K562 (cell line): ENCODE measurements around the gene HES6. TPM values are rescaled to one million over a fixed set of nuclear protein-coding genes. Genes with fewer than 3 reads are reported as not detected.
"Not testable (repeated sequence)": the region's sequence is repeated elsewhere in the genome, so short reads cannot be mapped to it uniquely, and the experiment has no call there.

ENCODE experiments used
- ATAC-seq: fragments of 200-7000 bp; cut with Tn5 transposase; 3 replicates; pipeline ENCODE4 v1.9.1; 2020; ENCODE audit warnings: moderate library complexity
- BruUV-seq: library from RNA; stranded (reverse); fragments of 400-500 nt; replicated peaks from 2 replicates; lab custom pipeline; 2021; lab: Mats Ljungman, UMichigan
- CTCF ChIA-PET: fragments of 300-600 bp; formaldehyde crosslinking; extraction: SDS; loops from one replicate; lab custom pipeline; 2021; ENCODE audit warnings: low intra/inter-chr PET ratio; lab: Yijun Ruan, JAX
- POLR2A ChIA-PET: fragments of 300-600, 350-650 bp; sonication (Branson Sonifier 250); formaldehyde crosslinking; extraction: SDS; loops from one replicate; lab custom pipeline; 2021; ENCODE audit warnings: antibody characterized with exemption, inconsistent platforms; lab: Yijun Ruan, JAX
- DNase-seq, 4 experiments: peaks; one replicate each; pipeline versions ENCODE4 v3.0.0 to v3.0.0-alpha.2; 2011 to 2018; ENCODE audit warnings: low spot score in 3 of 4, mixed read lengths in 3 of 4; ENCODE audit errors: extremely low read depth in 1 of 4
- FAIRE-seq: peaks from 2 replicates; lab custom pipeline; 2011; peaks lifted over from hg19 to GRCh38; lab: Jason Lieb, UNC
- H2AFZ ChIP-seq: 2 replicates; pipeline ENCODE4 v1.6.0; 2011; ENCODE audit warnings: low read depth, low read length, control low read depth, inconsistent platforms
- H3K27ac ChIP-seq: fragments of 200-600 bp; 3 replicates; pipeline ENCODE4 v1.8.0; 2011; ENCODE audit warnings: low read depth, mild to moderate bottlenecking, control low read depth, inconsistent platforms, low read length, moderate library complexity, mixed read lengths; ENCODE audit errors: extremely low read depth
- H3K27me3 ChIP-seq, 2 experiments: fragments of 300-600 bp in 1 of 2; 2 replicates in 1 of 2; 3 replicates in 1 of 2; pipeline versions ENCODE4 v1.6.0 to v1.8.0; 2011; ENCODE audit warnings: inconsistent platforms in 2 of 2, low read length in 2 of 2, mild to moderate bottlenecking in 1 of 2, mixed read lengths in 1 of 2, moderate library complexity in 1 of 2; ENCODE audit not compliant: control insufficient read depth in 2 of 2, insufficient read depth in 2 of 2
- H3K36me3 ChIP-seq: fragments of 300-600 bp; 3 replicates; pipeline ENCODE4 v1.8.0; 2011; ENCODE audit warnings: mild to moderate bottlenecking, low read length, inconsistent platforms; ENCODE audit not compliant: control insufficient read depth, insufficient read depth
- H3K4me1 ChIP-seq, 2 experiments: fragments of 200-600 bp in 1 of 2; replicated peaks in 1 of 2; 2 replicates in 1 of 2; 3 replicates in 1 of 2; pipeline versions ENCODE4 v1.5.1 to v1.8.0; 2011; ENCODE audit warnings: inconsistent platforms in 2 of 2, low read length in 2 of 2, mild to moderate bottlenecking in 1 of 2, mixed read lengths in 1 of 2, moderate library complexity in 1 of 2; ENCODE audit not compliant: control insufficient read depth in 2 of 2, insufficient read depth in 2 of 2
- H3K4me2 ChIP-seq: 2 replicates; pipeline ENCODE4 v1.6.1; 2011; ENCODE audit warnings: low read length, control low read depth, inconsistent platforms, mixed read lengths; ENCODE audit not compliant: insufficient read depth
- H3K4me3 ChIP-seq: fragments of 200-600 bp; sonication (generic), shearing (Covaris generic); 2 replicates; pipeline ENCODE4 v1.5.1; 2016; ENCODE audit warnings: control low read depth, inconsistent platforms
- H3K79me2 ChIP-seq: fragments of 200-600 bp; 3 replicates; pipeline ENCODE4 v1.8.0; 2011; ENCODE audit warnings: low read length, inconsistent platforms; ENCODE audit not compliant: control insufficient read depth, insufficient read depth
- H3K9ac ChIP-seq, 2 experiments: 2 replicates each; pipeline versions ENCODE4 v1.6.0 to v1.6.1; 2011; ENCODE audit warnings: low read depth in 2 of 2, low read length in 2 of 2, control low read depth in 1 of 2, inconsistent platforms in 1 of 2, mild to moderate bottlenecking in 1 of 2, mixed read lengths in 1 of 2; ENCODE audit not compliant: insufficient read depth in 1 of 2
- H3K9me1 ChIP-seq: one replicate; pipeline ENCODE4 v1.6.0; 2011; ENCODE audit warnings: inconsistent platforms, mild to moderate bottlenecking, low read length, moderate library complexity; ENCODE audit not compliant: control insufficient read depth, insufficient read depth
- H3K9me3 ChIP-seq: replicated peaks from 2 replicates; pipeline ENCODE4 v1.5.1; 2011; ENCODE audit warnings: low read depth, low read length, inconsistent platforms; ENCODE audit not compliant: control insufficient read depth, insufficient read depth
- H4K20me1 ChIP-seq: replicated peaks from 2 replicates; pipeline ENCODE4 v1.6.1; 2011; ENCODE audit warnings: low read length, inconsistent platforms, mixed read lengths; ENCODE audit not compliant: control insufficient read depth, insufficient read depth
- CHD7 ChIP-seq: fragments of 200-600 bp; sonication (generic); IDR thresholded peaks from one replicate; pipeline ENCODE4 v1.6.1; 2012; ENCODE audit warnings: mild to moderate bottlenecking, low read depth, low read length, inconsistent platforms
- HDAC1 ChIP-seq, 2 experiments: fragments of 450-650 bp; IDR thresholded peaks; 2 replicates each; pipeline ENCODE4 v1.6.1; 2016 to 2017; ENCODE audit warnings: inconsistent platforms in 1 of 2, mild to moderate bottlenecking in 1 of 2, moderate library complexity in 1 of 2
- MECOM ChIP-seq: fragments of 250-450 bp; sonication (Bioruptor Pico); IDR thresholded peaks from 2 replicates; pipeline ENCODE4 v1.8.0; 2022; ENCODE audit warnings: inconsistent platforms
- RFX5 ChIP-seq: IDR thresholded peaks from 2 replicates; pipeline ENCODE4 v1.6.1; 2011; ENCODE audit warnings: low read depth, mild to moderate bottlenecking, improper control_type of control experiment, low read length
- SMARCC2 ChIP-seq: fragments of 450-650 bp; IDR thresholded peaks from 2 replicates; pipeline ENCODE4 v1.6.1; 2017; ENCODE audit warnings: antibody characterized with exemption, moderate library complexity, mild to moderate bottlenecking, low read depth
- SMARCE1 ChIP-seq: fragments of 450-650 bp; IDR thresholded peaks from 2 replicates; pipeline ENCODE4 v1.7.1; 2016; ENCODE audit warnings: mild to moderate bottlenecking
- WGBS: fragments of 100-300 bp; shearing (Covaris generic); methylation state at CpG from one replicate; pipeline ENCODE4 v1.1.6; 2016; ENCODE audit warnings: low coverage, mixed read lengths; ENCODE audit not compliant: insufficient coverage; ENCODE audit errors: missing lambda C conversion rate; 5-methylcytosine and 5-hydroxymethylcytosine counted together
- in situ Hi-C: fragments of 300-500 bp; cut with MboI; formaldehyde crosslinking; loops from 4 replicates; pipeline ENCODE4 v1.15.0; 2018; ENCODE audit warnings: inconsistent platforms, mixed read lengths
- intact Hi-C: fragments of 100-400 bp; cut with micrococcal nuclease; formaldehyde crosslinking; loops from 2 replicates; pipeline ENCODE4 v1.14.2; 2022
- polyA plus RNA-seq, 8 experiments: library from polyadenylated mRNA; depleted of rRNA in 4 of 8; stranded (reverse) in 5 of 8; unstranded in 3 of 8; fragments of >200 nt; fragmentation: Nextera tagmentation in 2 of 8; fragmentation: Illumina TruSeq in 1 of 8; extraction: Ambion mirVana in 2 of 8; extraction: Trizol in 1 of 8; gene quantifications; 2 replicates each; pipeline versions ENCODE4 v1.2.1 to v1.2.3, GENCODE V29; 2011 to 2014; ENCODE audit warnings: inconsistent platforms in 1 of 8, missing spikeins in 1 of 8
- total RNA-seq, 7 experiments: library from RNA; depleted of rRNA in 6 of 7; stranded (reverse); fragments of >200 nt in 6 of 7; fragmentation: Illumina TruSeq in 2 of 7; extraction: Trizol in 2 of 7; gene quantifications; 2 replicates each; pipeline versions ENCODE4 v1.2.1 to v1.2.3, GENCODE V29; 2011 to 2021; ENCODE audit warnings: low replicate concordance in 1 of 7

The HES6 gene
- total and polyA plus RNA-seq, 9 of the 15 experiments (the other 6 are each of a cell fraction or from before 2014, with no cell fraction given): 6.2 to 133 (median 29.2) TPM

DNA sequence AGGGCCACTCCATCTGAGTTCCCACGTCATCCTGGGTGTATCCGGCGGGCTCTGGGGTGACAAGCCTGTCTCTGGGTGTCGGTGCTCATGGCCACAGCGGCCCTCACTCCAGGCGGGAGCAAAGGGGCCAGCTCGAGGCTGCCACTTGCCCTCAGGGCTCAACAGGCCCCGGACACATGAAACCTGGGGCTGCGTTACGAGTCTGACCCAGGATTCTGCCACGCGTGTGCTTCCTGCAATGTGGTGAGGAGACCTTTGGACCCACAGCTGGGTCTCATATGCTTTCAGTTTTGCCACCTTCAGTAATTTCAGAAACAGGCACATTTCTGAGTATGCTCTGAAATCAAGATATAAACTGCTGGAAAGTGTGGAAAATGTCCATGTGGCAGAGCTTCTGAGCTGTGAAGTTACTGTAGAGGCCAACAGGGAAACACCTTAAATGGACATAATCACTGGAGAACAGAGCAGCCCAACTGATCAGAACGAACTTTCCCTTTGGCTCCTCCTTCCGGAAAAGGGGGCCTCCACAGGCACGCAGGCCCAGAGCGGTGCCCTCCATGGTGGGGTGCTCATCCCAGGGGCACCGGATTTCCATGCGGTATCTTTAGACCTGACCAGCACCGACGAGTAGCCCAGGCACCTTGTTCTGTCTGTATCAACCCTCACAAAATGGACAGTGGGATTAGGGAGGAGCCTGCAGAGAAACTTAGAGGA, 34.5 kb upstream of the HES6 start (continued):
- TF ChIP-seq CHD7 (no peak), HDAC1 (IDR thresholded peaks at IDR 0.05) (no peak), SMARCC2 (no peak), MECOM (no peak), RFX5 (no peak), SMARCE1 (no peak)

DNA sequence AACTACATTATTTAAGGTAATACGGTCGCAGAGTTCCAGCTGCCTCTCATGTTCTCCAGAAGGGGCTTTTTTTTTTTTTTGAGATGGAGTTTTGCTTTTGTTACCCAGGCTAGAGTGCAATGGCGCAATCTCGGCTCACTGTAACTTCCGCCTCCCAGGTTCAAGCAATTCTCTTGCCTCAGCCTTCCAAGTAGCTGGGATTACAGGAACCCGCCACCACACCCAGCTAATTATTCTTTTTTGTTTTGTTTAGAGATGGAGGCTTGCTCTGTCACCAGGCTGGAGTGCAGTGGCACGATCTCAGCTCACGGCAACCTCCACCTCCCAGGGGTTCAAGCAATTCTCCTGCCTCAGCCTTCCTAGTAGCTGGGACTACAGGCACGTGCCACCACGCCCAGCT, 33.6 kb upstream of the HES6 start:
- H2AFZ ChIP-seq, H3K4me3 ChIP-seq, H3K9me3 ChIP-seq, CTCF ChIA-PET, DNase-seq, H3K4me1 ChIP-seq, H3K4me2 ChIP-seq, intact Hi-C loops, H3K9ac ChIP-seq, H3K27ac ChIP-seq, FAIRE-seq, H3K27me3 ChIP-seq, ATAC-seq, BruUV-seq, H3K79me2 ChIP-seq, H3K9me1 ChIP-seq, H4K20me1 ChIP-seq: not testable (repeated sequence)
- peaks cover 46% of the 10 kb centered on the region; the same call in 1 of the 3 replicates for H3K36me3 ChIP-seq
- in situ Hi-C loops: loop anchor here (25.0 kb wide), 1 partner anchor 411 kb away; the partner anchor contains the start of gene RAMP1
- POLR2A ChIA-PET: interaction anchor here (1.6 kb wide), 1 partner anchor 17 kb away, joined by 7 read pairs; no protein-coding TSS in a partner anchor
- 100% methylated on average over 4 of the region's 10 CpGs for WGBS
